Hippocampal formation (tissue), 2 donors: ENCODE data around the gene ARSA.

Experiments
- DNase-seq, 2 donors: peaks; one replicate each; lab custom pipeline; 2025; lab: John Stamatoyannopoulos, UW

ARSA gene

GRCh38 chr22:50604256-50605001 lies 23.5 kb downstream of the ARSA start:
- DNase-seq = no peak

GRCh38 chr22:50603511-50604255 lies 24.3 kb downstream of the ARSA start:
- DNase-seq = no peak

GRCh38 chr22:50602338-50602700 lies 25.6 kb downstream of the ARSA start:
- peak in 1 of 2 donors; percentile 13 for DNase-seq

- no peak for DNase-seq
Observed at GRCh38 chr22:50601669-50602337, 26.1 kb downstream of the ARSA start.

- DNase-seq = no peak
Observed at GRCh38 chr22:50600967-50601668, 26.8 kb downstream of the ARSA start.

- no peak for DNase-seq
Observed at GRCh38 chr22:50600538-50600937, 27.4 kb downstream of the ARSA start, which contains the start of gene MAPK8IP2. MAPK8IP2 (plus strand) TSS chr22:50600793; CDS start chr22:50600819, 26 bp downstream.

GRCh38 chr22:50599816-50600455 lies 28.0 kb downstream of the ARSA start:
- DNase-seq = no peak

- no peak for DNase-seq
Observed at GRCh38 chr22:50597097-50597496, 30.9 kb downstream of the ARSA start.

GRCh38 chr22:50595189-50595588 lies 32.8 kb downstream of the ARSA start:
- DNase-seq = no peak

GRCh38 chr22:50587407-50587806 lies 40.5 kb downstream of the ARSA start:
- no peak for DNase-seq

- DNase-seq = no peak
Observed at GRCh38 chr22:50586416-50586815, 41.5 kb downstream of the ARSA start.

GRCh38 chr22:50585781-50586180 lies 42.2 kb downstream of the ARSA start:
- no peak for DNase-seq

GRCh38 chr22:50585238-50585637 lies 42.7 kb downstream of the ARSA start:
- DNase-seq = no peak

GRCh38 chr22:50584106-50585096 lies 43.6 kb downstream of the ARSA start:
- DNase-seq = no peak

- no peak for DNase-seq
Observed at GRCh38 chr22:50583294-50583861, 44.6 kb downstream of the ARSA start.

GRCh38 chr22:50582493-50583293 lies 45.3 kb downstream of the ARSA start, which contains the start of gene CHKB:
CHKB (minus strand) TSS chr22:50582849; CDS start chr22:50582781, 68 bp downstream.
- peak; percentile 99 for DNase-seq

GRCh38 chr22:50581950-50582492 lies 45.9 kb downstream of the ARSA start:
- no peak for DNase-seq

GRCh38 chr22:50581031-50581949 lies 46.7 kb downstream of the ARSA start:
- no peak for DNase-seq
